Stimulated activated CD8-positive, alpha-beta memory T cell treated with anti-CD3 and anti-CD28 coated beads, Interleukin-12 subunit alpha, Interleukin-12 subunit beta, amount 100 ng/mL, for 24 hours (primary cell): ENCODE data around the gene SMIM38.
"Not testable (repeated sequence)": the region's sequence is repeated elsewhere in the genome, so short reads cannot be mapped to it uniquely, and the experiment has no call there.

Experiments
- DNase-seq: peaks from one replicate; pipeline ENCODE4 v3.0.0-alpha.2; 2020; ENCODE audit errors: extremely low read depth

The SMIM38 gene

GRCh38 chr11:69140161-69140560 is 15.6 kb upstream of the SMIM38 start:
- not testable (repeated sequence) for DNase-seq

DNA sequence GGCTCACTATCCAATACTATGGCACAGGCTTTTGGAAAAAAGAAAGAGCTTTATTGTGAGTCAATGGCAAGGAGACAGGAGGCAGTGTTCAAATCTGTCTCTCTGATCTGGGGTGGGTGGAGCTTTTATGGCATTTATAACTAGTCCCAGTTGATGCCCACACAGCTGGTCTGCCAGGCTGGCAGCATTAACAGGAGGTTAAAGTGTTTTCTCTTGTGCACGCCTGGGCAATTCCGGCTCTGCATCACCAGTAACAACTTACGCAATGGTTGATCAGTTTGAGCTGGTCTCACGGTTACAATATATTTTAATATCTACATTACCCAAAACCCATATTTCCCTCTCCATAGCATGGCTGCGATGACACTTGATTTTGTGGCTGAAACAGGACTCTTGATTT is 15.1 kb upstream of the SMIM38 start:
- DNase-seq, result no peak

DNA sequence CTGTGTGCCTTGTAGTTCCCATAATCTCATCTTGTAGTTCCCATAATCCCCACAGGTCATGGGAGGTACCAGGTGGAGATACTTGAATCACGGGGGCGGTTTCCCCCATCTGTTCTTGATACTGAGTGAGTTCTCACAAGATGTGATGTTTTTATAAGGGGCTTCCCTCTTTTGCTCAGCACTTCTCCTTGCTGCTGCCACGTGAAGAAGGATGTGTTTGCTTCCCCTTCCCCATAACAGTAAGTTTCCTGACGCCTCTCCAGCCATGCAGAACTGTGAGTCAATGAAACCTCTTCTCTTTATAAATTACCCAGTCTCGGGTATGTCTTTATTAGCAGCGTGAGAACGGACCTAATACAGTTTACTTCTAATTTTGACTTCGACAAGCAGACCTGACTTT is 14.0 kb upstream of the SMIM38 start:
- DNase-seq, result no peak

DNA sequence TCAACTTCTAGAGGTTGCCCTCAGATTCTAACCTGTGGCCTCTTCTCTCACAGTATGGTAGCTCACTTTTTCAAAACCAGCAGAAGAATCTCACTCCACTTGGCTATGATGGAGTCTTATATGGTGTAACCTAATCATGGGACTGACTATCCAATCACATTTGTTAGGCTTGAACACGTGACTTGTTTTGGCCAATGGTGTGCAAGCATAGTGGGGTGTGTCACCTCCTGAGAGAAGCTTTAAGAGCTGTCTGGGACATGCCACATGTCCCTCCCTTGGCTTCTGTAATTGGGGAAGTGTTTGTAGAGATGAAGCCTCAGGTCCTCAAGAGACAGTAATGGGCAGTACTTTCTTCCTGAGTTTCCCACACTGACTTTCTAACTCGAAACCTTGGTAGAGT is 12.8 kb upstream of the SMIM38 start:
- no peak for DNase-seq

- no peak for DNase-seq
Observed at GRCh38 chr11:69144316-69145049, 11.3 kb upstream of the SMIM38 start.

GRCh38 chr11:69145050-69145380 is 10.7 kb upstream of the SMIM38 start:
- DNase-seq, result no peak

- DNase-seq, result no peak
Observed at GRCh38 chr11:69148377-69148762, 7.4 kb upstream of the SMIM38 start.

- DNase-seq, result no peak
Observed at GRCh38 chr11:69148806-69149205, 6.9 kb upstream of the SMIM38 start.

- DNase-seq, result not testable (repeated sequence)
Observed at GRCh38 chr11:69149338-69150045, 6.2 kb upstream of the SMIM38 start.

GRCh38 chr11:69150175-69150574 is 5.6 kb upstream of the SMIM38 start:
- no peak for DNase-seq

- DNase-seq, result no peak
Observed at GRCh38 chr11:69151836-69152235, 3.9 kb upstream of the SMIM38 start.

DNA sequence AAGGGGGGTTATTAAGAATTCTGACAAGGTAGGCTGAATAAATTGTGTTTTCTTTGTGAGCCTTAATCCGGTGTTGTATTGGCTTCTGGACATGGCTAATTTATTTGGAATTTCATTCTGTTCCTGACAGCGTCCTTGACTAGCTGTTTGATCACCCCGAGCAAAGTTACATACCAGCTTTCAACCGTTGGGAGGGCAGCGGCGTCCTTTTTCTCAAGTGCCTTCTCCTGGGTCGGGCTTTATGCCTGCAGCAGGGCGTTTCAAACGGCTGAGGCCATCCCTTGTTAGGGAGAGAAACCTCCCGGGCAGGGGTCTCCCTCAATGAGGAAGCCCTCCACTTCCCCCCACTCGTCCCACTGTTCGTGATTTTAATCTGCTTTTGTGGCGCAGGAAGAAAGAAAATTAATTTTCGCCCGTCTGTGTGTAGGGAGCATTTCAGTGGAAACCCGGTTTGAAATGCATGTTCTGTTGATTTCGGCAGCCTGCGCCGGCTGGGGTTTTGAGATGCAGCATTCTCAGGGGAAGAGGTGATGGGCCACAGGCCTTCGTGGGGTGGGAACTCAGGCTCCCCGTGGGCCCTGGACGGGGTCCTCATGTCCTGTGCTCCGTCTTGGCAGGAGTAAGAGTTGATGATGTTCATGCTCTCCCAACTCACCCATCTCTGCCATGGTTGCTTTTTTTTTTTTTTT is 2.9 kb upstream of the SMIM38 start:
- DNase-seq, result no peak

GRCh38 chr11:69153661-69154060 is 2.1 kb upstream of the SMIM38 start:
- DNase-seq, result no peak

DNA sequence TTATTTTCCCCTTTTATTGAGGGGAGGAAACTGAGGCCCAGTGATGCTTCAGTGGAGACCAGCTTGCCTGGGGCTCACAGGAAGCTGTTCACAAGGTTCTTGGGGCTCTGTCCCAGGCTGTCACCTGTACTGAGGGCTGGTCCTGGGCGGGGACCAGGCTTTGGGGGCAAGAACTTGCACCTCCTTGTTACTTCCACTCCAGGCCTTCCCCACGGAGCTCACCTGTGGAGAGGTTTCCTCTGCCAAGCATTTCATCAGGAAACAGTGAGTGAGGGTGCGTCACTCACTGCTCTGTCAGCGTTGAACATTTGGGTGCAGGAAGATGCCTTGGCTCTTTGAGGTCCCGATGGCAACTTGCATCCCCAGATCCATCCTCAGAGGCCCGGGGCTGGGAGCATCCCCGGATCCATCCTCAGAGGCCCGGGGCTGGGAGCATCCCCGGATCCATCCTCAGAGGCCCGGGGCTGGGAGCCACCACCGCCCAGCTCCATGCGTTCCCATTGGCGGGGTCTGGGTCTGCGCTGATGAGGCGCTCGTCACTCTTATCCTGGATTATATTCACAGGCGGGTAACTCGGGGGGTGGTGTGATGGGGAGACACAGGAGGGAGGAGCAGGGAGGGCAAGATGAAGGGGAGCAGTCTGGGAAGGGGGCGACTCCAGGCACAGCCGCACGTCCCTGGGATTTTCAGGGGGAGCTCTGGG is 1.4 kb upstream of the SMIM38 start:
- no peak for DNase-seq

- DNase-seq, result no peak
Observed at GRCh38 chr11:69154938-69155301, 815 bp upstream of the SMIM38 start.

DNA sequence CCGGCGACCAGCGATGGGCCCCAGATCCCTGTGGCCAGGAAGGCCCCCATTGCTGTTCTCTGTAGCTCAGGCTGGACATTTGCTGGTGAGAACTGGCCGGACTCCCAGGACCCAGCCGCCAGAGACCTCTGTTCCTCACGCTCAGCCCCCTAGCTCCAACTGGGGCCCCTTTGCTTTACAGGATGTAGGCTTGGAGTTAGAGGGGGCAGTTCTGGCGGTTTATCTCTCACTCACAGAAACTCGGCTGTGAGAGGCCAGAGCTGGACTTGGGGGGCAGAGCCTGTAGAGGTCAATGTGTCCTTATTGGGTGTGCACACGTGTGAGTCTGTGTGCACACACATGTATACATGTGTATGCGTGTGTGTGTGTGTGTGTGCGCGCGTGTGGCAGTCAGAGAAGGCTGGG is 502 bp downstream of the SMIM38 start:
- DNase-seq, result no peak

DNA sequence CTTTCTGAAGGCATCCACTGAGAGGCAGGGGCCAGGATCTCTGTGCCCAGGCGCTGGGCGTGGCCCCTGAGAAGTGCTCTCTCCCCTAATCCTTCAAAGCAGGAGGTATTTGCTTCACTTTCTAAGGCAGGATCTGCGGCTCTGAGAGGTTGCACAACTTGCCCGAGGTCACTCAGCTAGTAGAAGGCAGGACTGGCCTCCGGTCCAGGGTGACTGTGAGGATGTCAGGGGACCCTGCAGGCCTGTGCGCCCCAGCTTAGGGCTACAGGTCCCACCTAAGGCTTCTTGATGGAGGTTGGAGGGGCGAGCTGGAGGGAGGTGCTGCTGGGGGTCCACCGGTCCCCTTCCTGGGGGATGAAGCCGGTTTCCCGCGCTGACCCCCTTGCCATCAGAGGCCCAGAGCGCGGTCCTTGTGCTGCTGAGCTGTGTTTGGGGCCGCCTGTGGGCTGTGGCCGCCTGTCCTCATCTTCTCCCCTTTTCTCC is 979 bp downstream of the SMIM38 start:
- DNase-seq, result no peak

DNA sequence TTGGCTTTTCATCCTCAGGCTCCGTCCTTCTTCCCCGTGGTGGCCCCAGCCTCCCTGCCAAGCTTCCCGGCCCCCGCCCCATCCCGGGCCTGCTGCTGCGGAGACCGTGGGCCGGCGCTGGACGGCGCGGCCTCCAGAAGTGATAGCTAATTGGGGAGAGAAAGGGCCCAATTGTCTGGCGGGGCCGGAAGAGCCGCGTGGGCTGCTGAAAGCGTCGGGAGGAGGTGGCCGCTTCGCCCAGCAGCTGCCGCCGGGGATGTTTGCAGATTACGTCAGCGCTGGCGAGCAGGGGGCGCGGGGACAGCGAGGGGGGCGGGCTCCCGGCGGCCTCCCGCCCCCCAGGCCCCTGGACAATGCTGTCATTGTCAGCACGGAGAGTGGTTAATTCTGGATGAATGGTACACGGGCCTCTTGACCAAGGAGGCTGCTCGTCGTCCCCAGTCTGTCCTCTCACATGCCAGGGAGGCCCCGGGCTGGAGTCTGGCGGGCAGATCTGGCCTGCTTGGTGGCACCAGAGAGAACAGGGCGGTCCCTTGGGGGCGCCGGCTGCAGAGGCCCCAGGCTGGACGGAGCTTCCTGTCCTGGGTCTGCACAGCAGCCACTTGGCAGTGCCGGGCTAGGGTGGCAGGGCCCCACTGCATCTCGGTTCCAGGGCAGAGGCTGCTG is 1.6 kb downstream of the SMIM38 start:
- no peak for DNase-seq

GRCh38 chr11:69157822-69158231 is 2.1 kb downstream of the SMIM38 start:
- DNase-seq, result no peak

GRCh38 chr11:69158301-69159149 is 2.8 kb downstream of the SMIM38 start:
- no peak for DNase-seq
